Activated T-cell treated with anti-CD3 and anti-CD28 coated beads, Interleukin-2, amount 50 U/mL, for 1 hour (primary cell): ENCODE results near the gene PLEKHM3.
"Not testable (repeated sequence)": the region's sequence is repeated elsewhere in the genome, so short reads cannot be mapped to it uniquely, and the experiment has no call there.

Experiments
- DNase-seq: peaks from one replicate; pipeline ENCODE4 v3.0.0-alpha.2; 2020

PLEKHM3 gene

DNA sequence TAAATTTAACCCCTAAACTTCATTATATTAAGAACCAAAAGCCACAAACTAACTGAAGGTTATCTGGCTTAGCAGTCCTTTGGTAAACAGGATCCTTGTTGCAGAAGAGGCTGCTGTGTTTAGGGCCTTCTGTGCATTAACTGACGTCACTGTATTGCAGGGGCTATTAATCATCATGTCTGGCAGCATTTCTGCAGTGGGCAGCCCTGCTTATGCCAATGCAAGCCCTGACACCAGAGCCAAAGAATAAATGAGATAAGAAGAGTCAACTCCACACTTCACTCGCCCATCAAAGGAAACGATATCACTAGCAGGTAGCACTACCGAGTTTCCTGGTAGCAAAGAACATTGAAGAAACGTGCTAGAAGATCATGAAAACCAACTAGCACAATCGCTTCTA is 110.6 kb downstream of the PLEKHM3 start:
- DNase-seq = no peak

DNA sequence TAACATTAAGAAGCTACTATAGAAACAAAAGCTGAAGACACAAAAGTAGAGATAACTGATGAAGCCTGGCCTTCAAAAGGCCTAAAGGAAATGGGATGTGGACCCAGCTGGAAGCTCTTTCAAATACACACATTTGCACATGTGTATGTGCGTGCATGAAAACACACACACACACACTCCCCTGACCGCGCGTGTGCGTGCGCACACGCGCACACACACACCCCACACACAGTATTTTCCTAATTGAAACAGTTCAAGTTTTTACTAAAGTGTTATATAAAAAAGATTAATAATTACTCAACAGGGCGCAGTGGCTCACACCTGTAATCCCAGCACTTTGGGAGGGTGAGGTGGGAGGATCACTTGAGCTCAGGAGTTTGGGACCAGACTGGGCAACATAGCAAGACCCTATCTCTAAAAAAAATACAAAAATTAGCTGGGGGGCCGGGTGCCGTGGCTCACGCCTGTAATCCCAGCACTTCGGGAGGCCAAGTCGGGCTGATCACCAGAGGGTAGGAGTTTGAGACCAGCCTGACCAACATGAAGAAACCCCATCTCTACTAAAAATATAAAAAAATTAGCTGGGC is 111.5 kb downstream of the PLEKHM3 start:
- no peak for DNase-seq

DNA sequence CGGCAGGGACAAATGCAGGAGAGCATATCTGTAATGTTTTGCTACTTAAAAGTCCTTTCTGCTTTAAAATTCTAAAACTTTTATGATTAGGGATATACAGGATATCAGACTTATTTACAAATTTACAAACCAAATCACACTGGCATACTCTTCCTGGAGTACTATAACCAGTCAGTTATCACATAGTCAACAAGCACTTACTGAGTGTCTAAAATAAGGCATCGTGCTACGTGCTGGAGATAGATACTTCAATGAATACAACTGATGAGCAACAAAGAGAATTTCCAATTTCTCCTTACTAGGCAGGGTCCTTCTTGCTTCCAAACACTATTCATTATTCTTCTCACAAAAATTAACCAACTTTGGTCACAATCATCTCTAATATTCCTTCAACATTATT is 113.5 kb downstream of the PLEKHM3 start:
- DNase-seq = no peak

DNA sequence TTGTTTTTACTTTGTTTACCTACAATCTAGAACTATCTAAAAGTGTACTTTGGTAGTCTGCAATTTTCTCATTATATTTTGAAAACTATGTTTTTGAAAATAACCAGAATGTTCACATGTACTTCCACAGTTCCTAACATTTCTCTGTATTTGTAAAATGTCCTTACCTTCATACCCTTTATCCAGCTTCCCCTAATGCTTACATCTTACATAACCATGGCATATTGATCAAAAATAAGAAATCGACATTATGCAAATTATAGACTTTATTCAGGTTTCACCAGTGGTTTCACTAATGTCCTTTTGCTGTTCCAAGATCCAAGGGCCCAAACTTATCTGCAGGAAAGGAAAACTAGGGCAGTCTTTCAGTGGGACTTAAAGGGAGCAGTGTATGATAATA is 114.1 kb downstream of the PLEKHM3 start:
- no peak for DNase-seq

DNA sequence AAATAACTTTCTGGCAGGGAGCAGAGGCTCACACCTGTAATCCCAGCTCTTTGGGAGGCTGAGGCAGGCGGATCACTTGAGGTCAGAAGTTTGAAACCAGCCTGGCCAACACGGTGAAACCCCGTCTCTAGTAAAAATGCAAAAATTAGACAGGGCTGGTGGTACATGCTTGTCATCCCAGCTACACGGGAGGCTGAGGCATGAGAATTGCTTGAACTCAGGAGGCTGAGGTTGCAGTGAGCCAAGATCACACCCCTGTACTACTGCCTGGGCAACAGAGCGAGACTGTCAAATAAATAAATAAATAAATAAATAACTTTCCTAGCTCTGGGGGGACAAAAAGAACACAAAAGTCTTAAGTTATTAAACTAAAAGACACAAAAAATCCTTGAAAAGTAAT is 118.8 kb downstream of the PLEKHM3 start:
- DNase-seq = not testable (repeated sequence)

DNA sequence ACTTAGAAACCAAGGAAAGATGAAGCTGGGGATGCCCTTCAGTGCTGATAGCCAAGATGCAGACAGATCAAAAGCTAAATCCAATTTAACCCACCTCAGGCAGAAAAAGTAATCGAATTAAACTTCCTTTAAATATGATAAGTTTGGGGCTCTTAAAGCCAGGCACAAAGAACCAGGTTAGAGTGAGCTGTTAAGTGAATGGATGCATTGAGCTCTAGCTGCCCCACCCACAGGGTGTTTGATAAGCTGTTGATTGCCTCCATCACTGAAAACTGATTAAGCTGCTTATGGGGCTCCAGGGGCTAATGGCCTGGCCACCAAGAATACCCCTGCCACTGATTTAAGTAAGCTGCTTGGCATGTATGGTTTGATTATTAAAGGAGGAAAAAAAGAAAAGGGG is 119.8 kb downstream of the PLEKHM3 start:
- no peak for DNase-seq

DNA sequence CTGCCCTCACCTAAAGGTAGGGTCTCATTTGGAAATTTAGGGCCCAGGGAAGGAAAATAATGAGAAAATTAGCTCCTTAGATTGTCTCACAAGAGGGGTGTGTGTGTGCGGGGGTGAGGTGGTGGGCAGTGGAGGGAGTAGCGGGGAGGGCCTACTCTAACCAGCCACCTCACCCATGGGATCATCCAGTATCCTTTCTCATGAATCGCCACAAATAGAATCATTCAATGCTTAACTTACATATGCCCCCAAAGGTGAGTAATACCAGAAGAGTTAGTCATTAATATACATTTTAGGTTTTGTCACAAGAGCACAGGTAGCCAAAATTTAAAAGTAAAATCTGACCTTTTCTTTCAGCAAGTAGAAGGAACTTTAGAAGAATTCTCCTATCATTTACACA is 122.1 kb downstream of the PLEKHM3 start:
- no peak for DNase-seq

DNA sequence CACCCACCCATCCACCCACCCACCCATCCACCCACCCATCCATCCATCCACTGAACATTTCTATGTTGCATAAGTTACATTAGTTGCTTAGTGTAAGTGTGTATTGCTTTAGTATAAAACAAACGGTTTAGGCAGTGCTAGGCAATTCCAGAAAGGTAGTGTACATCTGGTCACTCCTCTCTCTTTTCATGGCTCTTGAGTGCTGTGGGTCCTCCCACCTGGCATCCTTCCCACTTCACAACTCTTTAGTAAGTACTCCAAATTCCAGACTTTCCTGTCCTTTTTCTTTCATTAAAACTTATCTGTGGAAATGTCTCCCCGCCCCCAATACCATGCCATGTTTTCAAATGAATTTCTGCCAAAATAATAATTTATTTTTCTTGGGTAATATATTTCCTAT is 122.5 kb downstream of the PLEKHM3 start:
- no peak for DNase-seq

DNA sequence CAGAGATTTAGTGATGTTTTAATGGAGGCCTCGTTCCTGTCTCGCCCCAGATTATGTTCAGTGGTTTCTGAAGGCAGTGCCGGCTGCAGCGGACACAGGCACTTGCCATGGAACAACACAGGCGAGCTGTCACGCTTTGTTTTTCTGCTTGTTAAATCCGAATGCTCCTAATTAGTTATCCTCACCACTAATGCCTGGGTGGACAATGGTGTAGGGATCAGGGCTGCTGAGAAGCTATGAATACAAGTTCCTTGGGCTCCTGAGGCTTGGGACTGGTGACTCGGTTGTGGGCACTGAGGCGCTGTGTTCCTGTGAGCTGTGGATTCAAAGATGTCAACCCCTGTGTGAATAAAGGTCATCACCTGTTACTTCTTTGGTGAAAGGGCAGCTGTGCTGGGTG is 123.5 kb downstream of the PLEKHM3 start:
- no peak for DNase-seq

DNA sequence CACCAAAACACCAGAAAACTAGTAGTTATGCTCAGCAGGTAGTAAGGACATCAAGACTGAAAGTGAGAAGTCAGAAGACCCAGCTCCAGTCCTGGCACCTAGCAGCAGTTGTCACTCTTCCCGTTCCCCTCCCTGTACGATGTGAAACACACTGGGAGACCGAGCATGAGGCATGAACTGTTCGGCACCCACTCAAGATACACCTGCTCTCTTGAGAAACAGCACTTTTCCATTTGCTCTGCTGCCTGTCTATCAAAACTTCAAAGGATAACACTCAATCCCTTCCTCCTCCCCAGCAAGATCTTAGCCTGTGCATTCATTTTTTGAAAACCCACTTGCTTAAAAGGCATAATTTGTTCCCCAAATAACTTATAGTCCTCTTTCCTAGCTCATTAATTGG is 123.9 kb downstream of the PLEKHM3 start:
- DNase-seq = no peak

DNA sequence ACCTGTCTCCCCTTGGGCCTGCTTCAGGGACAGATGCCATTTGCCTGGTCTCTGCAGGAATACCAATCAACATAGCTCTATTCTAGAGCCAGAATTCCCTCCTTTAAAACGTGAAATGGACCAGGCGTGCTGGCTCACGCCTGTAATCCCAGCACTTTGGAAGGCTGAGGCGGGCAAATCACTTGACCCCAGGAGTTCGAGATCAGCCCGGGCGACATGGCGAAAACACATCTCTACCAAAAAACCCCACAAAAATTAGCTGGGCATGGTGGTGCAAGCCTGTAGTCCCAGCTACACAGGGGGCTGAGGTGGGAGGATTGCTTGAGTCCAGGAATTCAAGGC is 127.0 kb downstream of the PLEKHM3 start:
- no peak for DNase-seq

DNA sequence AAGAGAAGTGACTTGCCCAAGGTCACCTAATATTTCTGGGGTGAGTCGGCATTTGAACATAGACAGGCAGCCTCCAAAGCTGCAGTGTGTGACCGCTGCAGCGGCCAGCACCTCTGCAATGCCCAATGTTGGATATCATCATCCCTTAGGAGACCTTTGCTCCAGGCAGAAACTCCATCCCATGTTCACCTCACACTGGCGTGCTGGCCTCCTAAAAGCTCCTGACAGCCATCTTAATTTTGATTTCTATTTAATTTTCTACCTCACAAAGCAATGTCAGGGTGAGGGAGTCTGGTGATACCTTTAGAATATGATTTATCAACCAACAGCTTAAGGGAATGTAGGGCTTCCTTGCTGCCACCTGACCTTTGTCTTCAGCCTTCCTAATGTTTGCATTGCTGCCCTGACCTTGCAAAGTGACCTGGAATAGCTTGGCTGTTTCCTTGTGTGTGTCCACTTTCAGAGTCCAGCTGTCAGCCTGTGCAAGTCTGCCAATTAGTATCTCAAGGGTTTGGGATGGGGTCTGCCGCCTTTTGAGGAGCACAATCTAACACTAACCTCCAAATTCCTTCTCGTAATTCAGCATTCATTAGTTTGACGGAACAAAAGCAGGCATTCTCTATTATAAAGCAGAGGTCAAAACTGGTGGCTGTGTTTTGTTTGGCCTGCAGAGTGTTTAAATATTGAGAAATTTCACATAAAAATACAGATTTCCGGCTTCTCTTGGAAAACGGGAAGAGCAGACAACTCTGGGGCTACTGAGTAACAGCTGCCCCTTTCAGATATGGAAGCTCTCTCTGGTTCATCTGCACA is 127.6 kb downstream of the PLEKHM3 start:
- no peak for DNase-seq

DNA sequence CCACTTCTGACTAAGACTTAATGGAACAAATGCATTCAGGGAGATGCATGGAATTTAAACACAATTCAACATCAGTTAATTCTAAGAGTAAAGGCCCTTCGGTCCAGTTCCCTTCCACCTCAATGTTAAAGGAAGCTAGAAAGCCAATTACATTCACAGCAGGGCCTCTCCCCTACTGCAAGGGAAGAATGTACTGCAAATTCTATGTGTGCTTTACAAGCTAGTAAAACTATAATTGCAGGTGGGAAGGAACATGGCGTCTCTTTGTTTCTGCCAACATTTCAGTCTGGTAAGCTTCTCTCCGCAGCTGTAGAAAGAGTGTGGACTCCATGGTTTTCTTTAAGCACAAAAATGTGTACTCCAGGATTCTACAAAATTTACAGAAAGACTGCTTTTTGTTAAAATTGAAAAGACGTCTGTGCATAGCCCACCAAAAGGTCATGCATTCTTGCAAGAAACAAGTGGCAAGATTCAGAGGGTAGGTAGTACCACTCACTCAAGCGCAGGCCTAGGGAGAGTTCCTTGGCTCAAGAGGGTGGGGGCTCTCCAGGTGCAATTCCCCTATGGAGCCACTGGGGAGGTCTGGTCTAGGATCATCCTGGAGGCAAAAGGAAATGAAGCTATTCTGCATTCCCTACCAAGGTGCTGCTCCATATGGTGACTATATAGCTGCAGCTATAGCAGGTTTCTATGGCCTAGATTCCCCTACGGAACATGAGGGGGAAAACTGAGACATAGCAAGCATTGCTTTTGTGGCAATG is 128.6 kb downstream of the PLEKHM3 start:
- no peak for DNase-seq

DNA sequence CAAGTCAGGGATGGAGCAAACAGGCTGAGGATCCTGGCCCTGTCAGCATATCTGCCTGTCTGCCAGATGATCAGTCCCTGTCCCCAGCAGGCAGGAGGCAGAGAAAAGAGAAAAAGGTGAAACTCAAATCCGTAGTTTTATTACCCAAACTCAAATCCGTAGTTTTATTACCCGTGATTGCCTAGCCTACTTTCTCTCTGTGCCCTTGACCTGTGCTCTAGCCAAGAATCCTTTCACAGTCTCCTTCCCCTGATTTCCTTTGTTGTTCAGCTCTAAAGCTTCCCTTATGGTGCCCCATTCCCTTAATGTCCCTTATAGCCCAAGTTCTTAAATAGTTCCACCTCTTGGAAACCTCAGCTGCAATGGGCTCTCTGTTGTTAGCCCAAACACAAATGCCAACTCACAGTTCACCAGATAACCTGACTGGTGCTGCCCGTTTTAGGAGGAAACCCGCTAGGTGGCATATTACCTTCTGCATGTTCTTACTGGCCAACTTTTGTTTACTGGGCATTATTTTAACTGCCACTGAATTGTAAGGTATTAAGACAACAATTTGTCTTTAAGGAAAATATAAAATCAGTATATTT is 130.0 kb downstream of the PLEKHM3 start:
- DNase-seq = no peak

DNA sequence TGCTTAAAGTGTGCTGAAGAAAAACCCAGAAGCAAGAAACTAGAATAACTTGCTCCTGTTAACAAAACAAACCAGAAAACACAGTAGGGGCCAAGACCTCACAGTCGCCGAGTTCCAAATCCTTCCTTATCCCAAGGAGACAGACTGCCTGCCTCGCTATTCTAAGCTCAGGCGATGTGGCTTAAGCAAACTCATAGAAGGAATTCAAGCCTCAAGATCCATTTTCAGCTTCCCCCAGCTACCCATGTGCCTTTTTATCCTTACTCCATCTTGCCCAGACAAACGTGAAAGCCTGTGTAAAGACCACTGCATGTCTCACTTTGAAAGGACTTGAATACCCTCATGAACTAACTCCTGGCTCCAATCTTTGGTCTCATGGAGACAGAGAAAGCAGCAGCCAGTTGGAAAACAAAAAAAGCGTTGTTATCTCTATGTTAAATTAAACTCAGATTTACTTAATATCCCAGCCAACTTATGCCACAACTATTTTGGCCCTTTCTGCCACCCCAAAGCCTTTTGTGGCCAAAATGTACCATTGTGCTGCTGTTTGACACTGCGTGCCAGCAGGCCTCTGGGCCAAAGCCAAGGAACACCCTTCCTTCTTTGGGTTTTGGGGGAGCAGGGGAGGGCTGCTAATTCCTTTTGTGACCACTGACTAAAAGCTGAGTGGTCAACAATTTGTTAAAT is 132.5 kb downstream of the PLEKHM3 start:
- no peak for DNase-seq

DNA sequence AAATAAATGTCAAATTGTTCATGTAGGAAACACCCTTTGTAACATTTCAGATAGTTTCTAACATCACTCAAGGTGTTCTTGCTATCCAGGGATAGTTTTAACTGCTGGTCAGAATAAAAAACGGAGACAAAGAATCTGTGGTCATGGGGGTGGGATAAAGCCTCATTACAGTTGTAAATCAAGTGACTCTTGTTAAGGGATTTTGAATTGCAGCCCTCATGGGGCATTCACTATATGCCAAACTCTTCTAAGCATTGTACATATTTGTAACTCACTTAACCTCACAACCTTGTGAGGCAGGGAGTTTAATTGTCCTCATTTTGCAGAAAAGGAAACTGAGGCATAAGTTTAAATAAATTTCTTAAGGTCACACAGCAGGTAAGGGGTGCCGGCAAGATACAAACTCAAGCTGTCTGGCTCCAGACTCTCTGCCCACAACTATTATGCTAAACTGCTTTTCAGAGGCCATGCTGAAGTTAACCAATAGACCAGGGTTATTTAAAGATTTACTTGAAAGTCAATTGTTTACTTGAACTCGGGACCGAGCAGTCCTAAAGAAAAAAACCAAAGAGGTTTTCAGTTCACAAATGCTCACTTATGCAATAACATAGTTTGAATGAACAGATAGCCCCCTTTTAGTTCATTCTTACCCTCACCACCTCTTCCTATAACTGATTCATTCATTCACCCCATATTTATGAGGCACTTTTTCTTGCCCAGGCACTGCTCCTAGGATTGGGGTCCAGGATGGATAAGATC is 134.1 kb downstream of the PLEKHM3 start:
- no peak for DNase-seq

DNA sequence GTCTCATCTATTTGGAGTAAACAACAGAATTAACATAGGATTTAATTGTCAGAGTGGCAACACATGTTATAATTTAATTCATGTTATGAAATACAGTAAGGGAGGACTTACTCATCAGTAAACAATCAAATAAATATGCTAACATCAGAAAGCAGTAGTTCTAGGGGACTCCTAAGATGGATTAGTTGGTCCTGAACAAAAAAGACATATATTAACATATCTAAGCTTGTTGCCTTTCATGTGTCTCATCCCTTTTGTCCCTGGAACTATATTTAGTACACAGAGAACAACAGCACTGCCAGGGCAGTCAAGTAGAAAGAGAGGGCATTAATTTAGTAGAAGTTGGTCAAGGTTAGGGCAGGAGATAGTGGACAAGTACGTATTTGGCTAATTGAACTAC is 137.8 kb downstream of the PLEKHM3 start:
- DNase-seq = no peak

DNA sequence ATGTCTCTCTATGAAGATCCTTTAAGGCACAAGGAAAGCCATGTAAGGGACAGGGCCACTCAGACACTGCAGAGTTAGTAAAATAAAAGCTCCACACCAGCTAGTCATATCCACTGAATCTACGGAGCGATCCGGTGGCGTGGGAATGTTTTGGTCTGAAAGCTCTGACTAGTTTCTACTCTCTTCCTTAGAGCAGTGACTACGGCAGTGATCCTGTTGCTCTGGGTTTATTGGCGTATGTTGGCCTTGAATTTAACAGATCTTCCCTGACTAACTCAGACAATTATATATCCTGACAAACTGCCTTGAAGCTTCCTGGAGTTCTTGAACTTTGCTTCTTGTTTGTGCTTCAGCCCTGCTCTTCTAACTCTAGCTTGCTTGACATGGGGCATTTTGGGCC is 140.3 kb downstream of the PLEKHM3 start:
- no peak for DNase-seq

DNA sequence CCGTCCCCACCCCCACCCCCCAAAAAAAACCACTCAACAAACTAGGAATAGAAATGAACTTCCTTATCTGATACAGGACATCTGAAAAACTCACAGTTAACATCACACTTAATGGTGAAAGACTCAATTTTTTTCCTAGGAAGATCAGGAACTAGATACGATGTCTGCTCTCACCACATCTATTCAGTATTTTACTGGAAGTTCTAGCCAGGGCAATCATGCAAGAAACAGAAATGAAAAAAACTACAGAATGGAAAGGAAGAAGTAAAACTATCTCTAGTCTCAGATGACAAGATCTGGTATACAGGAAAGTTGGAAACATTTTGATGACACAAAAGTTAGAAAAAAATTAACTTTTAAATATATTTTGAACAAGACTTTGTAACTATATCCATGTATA is 141.2 kb downstream of the PLEKHM3 start:
- DNase-seq = no peak

DNA sequence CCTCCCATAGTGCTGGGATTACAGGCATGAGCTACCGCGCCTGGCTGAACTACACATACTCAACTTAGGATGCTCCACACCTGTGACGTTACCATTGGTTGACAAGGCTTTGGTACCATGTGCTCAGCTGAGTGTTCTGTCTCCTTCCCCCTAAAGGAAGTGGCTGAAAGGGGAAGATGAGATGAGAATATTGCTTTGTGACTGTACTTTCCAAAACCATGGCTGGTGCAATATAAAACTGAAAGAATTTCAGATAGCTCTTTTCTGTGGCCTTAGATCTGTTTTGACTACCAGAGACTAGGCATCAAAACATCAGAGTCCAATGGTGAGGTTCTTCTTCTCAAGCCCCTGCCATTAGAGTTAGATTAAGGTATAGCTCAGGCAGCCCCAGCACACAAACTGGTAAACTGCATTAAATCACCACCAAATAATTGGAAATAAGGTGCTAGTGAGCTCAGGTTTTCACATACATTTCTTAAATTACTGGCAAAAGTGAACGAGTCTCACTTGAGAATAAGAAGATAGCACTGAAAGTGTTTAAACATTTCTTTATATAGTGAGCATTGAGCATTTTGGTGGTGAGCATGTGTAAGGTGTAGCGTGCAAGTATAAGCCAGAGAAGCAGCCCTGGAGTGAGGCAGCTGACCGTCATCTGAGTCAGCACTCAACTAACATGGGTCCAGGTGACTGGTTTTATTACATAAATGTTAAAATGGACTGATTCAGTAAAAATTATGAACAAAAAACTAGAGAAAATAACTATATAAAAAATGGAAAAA is 142.1 kb downstream of the PLEKHM3 start:
- DNase-seq = no peak

DNA sequence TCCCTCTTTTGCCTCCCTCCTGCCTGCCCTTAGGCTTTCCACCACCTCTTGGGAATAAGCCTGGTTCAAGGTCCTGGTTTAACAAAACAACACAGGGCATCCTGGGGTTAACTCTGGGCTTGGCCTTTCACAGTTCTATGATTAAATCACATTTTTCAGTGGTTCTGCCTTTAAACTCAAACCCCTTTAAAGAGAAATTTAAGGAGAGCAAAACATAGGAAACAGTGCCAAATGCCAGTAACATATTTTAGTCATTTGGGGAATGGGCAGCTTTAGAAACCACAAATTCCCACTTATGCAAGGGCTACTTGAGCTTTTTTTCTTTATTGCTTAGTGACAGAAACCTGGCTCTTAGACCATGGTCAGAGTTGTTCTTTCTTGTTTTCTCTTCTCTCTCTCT is 143.4 kb downstream of the PLEKHM3 start:
- DNase-seq = no peak

DNA sequence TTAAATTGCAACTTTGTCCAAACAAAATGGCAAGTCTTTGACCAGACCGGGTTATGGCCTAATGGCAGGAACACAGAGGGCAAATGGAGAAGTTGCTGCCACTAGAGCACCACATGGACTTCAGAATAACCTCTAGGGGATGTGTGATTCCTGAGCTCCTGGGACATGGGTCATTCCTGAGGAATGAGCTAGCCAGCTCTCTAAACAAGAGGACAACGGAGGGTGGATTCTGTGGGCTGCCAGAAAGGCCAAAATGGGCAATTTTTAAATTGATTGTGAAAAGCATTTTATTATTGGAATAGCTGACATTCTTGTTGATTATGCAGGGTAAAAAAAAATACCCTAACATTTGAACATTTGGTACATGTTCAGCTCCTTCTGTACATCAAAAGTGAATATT is 145.8 kb downstream of the PLEKHM3 start:
- DNase-seq = no peak
